GM18870 (cell line): ENCODE results near the gene SHKBP1.

ENCODE experiments used
- ATAC-seq: cut with Tn5 transposase; IDR thresholded peaks from one replicate; pipeline ENCODE4 v1.9.1; 2021; ENCODE audit warnings: moderate library complexity; ENCODE audit not compliant: unreplicated experiment

The SHKBP1 gene

DNA sequence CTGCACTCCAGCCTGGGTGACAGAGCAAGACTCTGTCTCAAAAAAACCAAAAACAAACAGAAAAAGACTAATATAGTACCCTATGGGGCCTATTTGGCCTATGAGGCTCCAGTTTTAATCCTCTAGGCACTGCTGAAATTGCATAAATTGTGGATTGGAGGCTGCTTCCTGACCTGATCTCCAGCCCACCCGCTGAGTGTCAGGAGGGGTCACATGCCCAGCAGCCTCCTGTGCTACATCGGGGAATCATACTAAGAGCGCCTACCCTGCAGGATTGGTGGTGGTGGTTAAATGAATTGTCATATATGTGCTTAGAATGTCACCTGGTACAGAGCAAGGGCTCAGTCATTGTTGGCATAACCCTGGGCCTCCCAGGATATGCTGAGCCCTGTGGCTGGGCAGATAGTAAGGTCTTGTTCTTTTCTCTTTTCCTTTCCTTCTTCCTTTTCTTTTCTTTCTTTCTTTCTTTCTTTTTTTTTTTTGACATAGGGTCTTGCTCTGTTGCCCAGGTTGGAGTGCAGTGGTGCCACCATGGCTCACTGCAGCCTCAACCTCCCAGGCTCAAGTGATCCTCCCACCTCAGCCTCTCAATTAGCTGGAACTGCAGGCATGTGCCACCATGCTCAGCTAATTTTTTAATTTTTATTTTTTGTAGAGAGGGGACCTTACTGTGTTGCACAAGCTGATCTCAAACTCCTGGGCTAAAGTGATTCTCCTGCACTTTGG is 55.8 kb downstream of the SHKBP1 start:
- ATAC-seq, result no peak

DNA sequence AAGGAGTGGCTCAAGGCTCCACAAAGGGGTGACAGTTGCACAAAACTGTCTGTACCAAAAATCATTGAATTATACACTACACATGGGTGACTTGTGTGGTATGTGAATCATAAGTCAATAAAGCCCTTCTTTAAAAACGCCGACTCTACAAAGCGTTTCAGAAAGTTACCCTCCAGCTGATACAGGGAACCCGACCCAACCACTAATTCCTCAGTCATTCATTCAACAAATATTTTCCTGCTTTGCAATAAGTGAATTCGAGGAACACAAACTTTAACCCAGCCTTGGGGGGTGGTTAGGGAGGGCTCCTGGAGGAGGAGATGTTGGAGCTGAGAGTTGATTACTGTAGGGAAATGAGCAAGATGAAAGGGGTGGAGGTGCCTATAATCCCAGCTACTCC is 56.5 kb downstream of the SHKBP1 start:
- ATAC-seq, result no peak

DNA sequence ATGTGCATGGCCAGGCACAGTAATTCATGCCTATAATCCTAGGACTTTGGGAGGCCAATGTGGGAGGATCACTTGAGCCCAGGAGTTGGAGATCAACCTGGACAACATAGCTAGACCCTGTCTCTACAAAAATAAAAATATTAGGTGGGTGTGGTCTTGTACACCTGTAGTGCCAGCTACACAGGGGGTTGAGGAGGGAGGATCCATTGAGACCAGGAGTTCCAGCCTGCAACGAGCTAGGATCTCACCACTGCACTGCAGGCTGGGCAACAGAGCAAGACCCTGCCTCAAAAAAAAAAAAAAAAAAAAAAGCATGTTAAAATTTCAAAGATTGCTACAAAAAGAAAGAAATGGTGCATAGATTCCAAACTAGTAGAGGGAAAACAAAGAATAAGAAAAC is 61.7 kb downstream of the SHKBP1 start:
- ATAC-seq, result no peak

DNA sequence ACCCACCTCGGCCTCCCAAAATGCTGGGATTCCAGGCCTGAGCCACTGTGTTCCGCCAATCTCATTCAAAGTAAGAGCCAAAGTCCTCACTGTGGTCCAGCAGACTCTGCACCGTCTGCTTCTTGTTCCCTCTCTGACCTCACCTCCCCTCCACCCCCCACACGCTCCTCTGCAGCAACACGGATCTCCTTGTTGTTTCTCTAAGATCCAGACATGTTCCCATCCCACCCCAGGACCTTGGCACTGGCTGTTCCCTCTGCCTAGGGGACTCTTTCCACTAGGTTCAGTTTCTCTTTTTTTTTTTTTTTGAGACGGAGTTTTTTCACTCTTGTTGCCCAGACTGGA is 62.9 kb downstream of the SHKBP1 start:
- no peak for ATAC-seq

DNA sequence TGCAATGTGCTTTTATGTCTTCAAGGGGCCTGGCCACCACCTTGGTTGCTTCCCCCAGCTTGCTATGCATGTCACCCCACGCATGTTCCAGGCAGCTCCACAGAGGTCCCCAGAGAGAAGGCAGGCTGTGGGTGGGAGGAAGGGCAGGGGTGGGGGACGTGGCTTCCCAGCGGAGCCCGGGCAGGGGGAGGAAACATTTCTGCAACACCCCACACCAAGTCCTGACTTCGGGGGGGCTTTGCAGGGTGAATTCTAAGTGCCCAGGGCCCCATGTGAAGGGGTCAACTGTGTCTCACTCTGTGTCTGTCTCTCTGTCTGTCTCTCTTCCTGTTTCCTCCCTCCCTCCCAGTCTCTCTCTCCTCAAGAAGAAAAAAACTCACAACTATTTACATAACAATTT is 64.1 kb downstream of the SHKBP1 start:
- ATAC-seq, result no peak
